Ammon's horn (tissue), 1 donor: ENCODE results near the gene GRIK4.
A peak's percentile ranks its signal among the peaks of the same experiment; 100 is the strongest.
"Not testable (repeated sequence)": the region's sequence is repeated elsewhere in the genome, so short reads cannot be mapped to it uniquely, and the experiment has no call there.

Source experiments
- DNase-seq: peaks from one replicate; pipeline ENCODE4 v3.0.0-alpha.2; 2016; ENCODE audit warnings: low spot score

Gene GRIK4

GRCh38 chr11:121004206-121004840 is 492.8 kb downstream of the GRIK4 start:
- DNase-seq = no peak

- DNase-seq = no peak
Observed at GRCh38 chr11:121006922-121007321, 495.4 kb downstream of the GRIK4 start.

- DNase-seq = no peak
Observed at GRCh38 chr11:121008551-121008950, 497.0 kb downstream of the GRIK4 start.

- no peak for DNase-seq
Observed at GRCh38 chr11:121012091-121012490, 500.5 kb downstream of the GRIK4 start.

- no peak for DNase-seq
Observed at GRCh38 chr11:121018746-121019145, 507.2 kb downstream of the GRIK4 start.

- not testable (repeated sequence) for DNase-seq
Observed at GRCh38 chr11:121021718-121022117, 510.2 kb downstream of the GRIK4 start.

- peak; percentile 94 for DNase-seq
Observed at GRCh38 chr11:121023848-121024751, 512.6 kb downstream of the GRIK4 start, which contains the start of gene TBCEL. Gene TBCEL, plus strand, starts transcription at chr11:121024102. Its CDS starts 21,589 bp downstream, at chr11:121045691.

- DNase-seq = no peak
Observed at GRCh38 chr11:121024989-121025388, 513.4 kb downstream of the GRIK4 start.

- no peak for DNase-seq
Observed at GRCh38 chr11:121029153-121029552, 517.6 kb downstream of the GRIK4 start.

GRCh38 chr11:121029813-121030445 is 518.4 kb downstream of the GRIK4 start:
- no peak for DNase-seq

GRCh38 chr11:121031167-121031566 is 519.6 kb downstream of the GRIK4 start:
- DNase-seq = no peak

- not testable (repeated sequence) for DNase-seq
Observed at GRCh38 chr11:121031648-121032047, 520.1 kb downstream of the GRIK4 start.

GRCh38 chr11:121032546-121032945 is 521.0 kb downstream of the GRIK4 start:
- no peak for DNase-seq

- no peak for DNase-seq
Observed at GRCh38 chr11:121033635-121034034, 522.1 kb downstream of the GRIK4 start.

GRCh38 chr11:121035169-121035755 is 523.7 kb downstream of the GRIK4 start:
- DNase-seq = no peak

GRCh38 chr11:121035780-121036179 is 524.2 kb downstream of the GRIK4 start:
- DNase-seq = no peak

- no peak for DNase-seq
Observed at GRCh38 chr11:121037016-121037415, 525.5 kb downstream of the GRIK4 start.
